Fibroblast of lung (primary cell): ENCODE results near the gene TCF12. TPM values are rescaled to one million over a fixed set of nuclear protein-coding genes. Genes with fewer than 3 reads are reported as not detected.

ENCODE experiments used
- DNase-seq, 2 donors: peaks; one replicate each; pipeline versions ENCODE4 v3.0.0 to v3.0.0-alpha.2; 2010; ENCODE audit warnings: low read depth in 2 of 2
- H2AFZ ChIP-seq: 2 replicates; pipeline ENCODE4 v1.5.1; 2012; ENCODE audit warnings: low read length, control low read depth, inconsistent platforms
- H3K27ac ChIP-seq: 2 replicates; pipeline ENCODE4 v1.5.1; 2011; ENCODE audit warnings: low read length, control low read depth; ENCODE audit not compliant: insufficient read depth
- H3K27me3 ChIP-seq: 2 replicates; pipeline ENCODE4 v1.5.1; 2011; ENCODE audit warnings: mild to moderate bottlenecking, low read length; ENCODE audit not compliant: control insufficient read depth, insufficient read depth
- H3K36me3 ChIP-seq: 2 replicates; pipeline ENCODE4 v1.5.1; 2011; ENCODE audit warnings: low read length; ENCODE audit not compliant: control insufficient read depth, insufficient read depth
- H3K4me1 ChIP-seq: 2 replicates; pipeline ENCODE4 v1.5.1; 2011; ENCODE audit warnings: low read length; ENCODE audit not compliant: control insufficient read depth, insufficient read depth; ENCODE audit errors: extremely low read depth
- H3K4me2 ChIP-seq: 2 replicates; pipeline ENCODE4 v1.5.1; 2011; ENCODE audit warnings: low read length, control low read depth; ENCODE audit not compliant: insufficient read depth; ENCODE audit errors: extremely low read depth
- H3K4me3 ChIP-seq, 4 experiments: fragments of 200-600 bp in 1 of 4; sonication (generic) in 1 of 4; replicated peaks in 1 of 4; 2 replicates each; pipeline ENCODE4 v1.5.1; 2011 to 2016; ENCODE audit warnings: low read length in 4 of 4, low read depth in 3 of 4, mild to moderate bottlenecking in 3 of 4, control low read depth in 2 of 4, inconsistent platforms in 1 of 4, mixed read lengths in 1 of 4; ENCODE audit not compliant: insufficient read depth in 1 of 4; ENCODE audit errors: control extremely low read depth in 1 of 4
- H3K79me2 ChIP-seq: 2 replicates; pipeline ENCODE4 v1.5.1; 2012; ENCODE audit warnings: mild to moderate bottlenecking, low read length, inconsistent platforms; ENCODE audit not compliant: control insufficient read depth, insufficient read depth
- H3K9ac ChIP-seq: 2 replicates; pipeline ENCODE4 v1.5.1; 2011; ENCODE audit warnings: mild to moderate bottlenecking, low read length, control low read depth; ENCODE audit not compliant: insufficient read depth
- H3K9me3 ChIP-seq: 2 replicates; pipeline ENCODE4 v1.5.1; 2012; ENCODE audit warnings: low read depth, low read length; ENCODE audit not compliant: control insufficient read depth, insufficient read depth
- H4K20me1 ChIP-seq: 2 replicates; pipeline ENCODE4 v1.5.1; 2011; ENCODE audit warnings: low read length; ENCODE audit not compliant: control insufficient read depth, insufficient read depth; ENCODE audit errors: extremely low read depth
- CTCF ChIP-seq, 2 donors: IDR thresholded peaks in 1 of 2; conservative IDR thresholded peaks in 1 of 2; 1 replicate in 1 of 2; 2 replicates in 1 of 2; pipeline ENCODE4 v1.5.1; 2011 to 2012; ENCODE audit warnings: low read length in 2 of 2, control low read depth in 1 of 2, inconsistent platforms in 1 of 2, low read depth in 1 of 2, mild to moderate bottlenecking in 1 of 2
- EZH2 ChIP-seq: IDR thresholded peaks from 2 replicates; pipeline ENCODE4 v1.5.1; 2012; ENCODE audit warnings: low read length, control low read depth, mild to moderate bottlenecking; ENCODE audit errors: missing control alignments
- polyA plus RNA-seq, 2 donors: library from polyadenylated mRNA; depleted of rRNA in 1 of 2; stranded (reverse) in 1 of 2; unstranded in 1 of 2; fragments of >200 nt; gene quantifications; 2 replicates each; pipeline ENCODE4 v1.2.1, GENCODE V29; 2011 to 2012; ENCODE audit warnings: missing spikeins in 1 of 2
- total RNA-seq: library from RNA; depleted of rRNA; stranded (reverse); fragments of >200 nt; gene quantifications from 2 replicates; pipeline ENCODE4 v1.2.1, GENCODE V29; 2014

TCF12 gene
- total and polyA plus RNA-seq, 2 donors (not counting 1 experiment from before 2014, with no cell fraction given), result 105 to 232 TPM

GRCh38 chr15:57245714-57246113, 327.3 kb downstream of the TCF12 start:
- no peaks in the 10 kb centered on the region for H3K9me3 ChIP-seq

GRCh38 chr15:57248074-57248473, 329.6 kb downstream of the TCF12 start:
- peaks cover 6% of the 10 kb centered on the region for H3K4me1 ChIP-seq
- H3K79me2 ChIP-seq, result no peaks in the 10 kb centered on the region
- H3K27me3 ChIP-seq, result no peaks in the 10 kb centered on the region
- no peak for DNase-seq
- peaks cover 10% of the 10 kb centered on the region for H3K36me3 ChIP-seq
- H3K4me3 ChIP-seq, result no peak overlapping the region
- no peaks in the 10 kb centered on the region for H4K20me1 ChIP-seq
- no peak overlapping the region for H3K27ac ChIP-seq
- H2AFZ ChIP-seq, result no peak overlapping the region
- no peak for TF ChIP-seq CTCF (conservative IDR thresholded peaks at IDR 0.05 in 1 of 2, IDR thresholded peaks at IDR 0.05 in 1 of 2; ENCODE audit: low read depth in 1 of 2, low read length in 2 of 2)
- TF ChIP-seq EZH2, result no peak
- H3K9me3 ChIP-seq, result no peaks in the 10 kb centered on the region
- no peak overlapping the region for H3K4me2 ChIP-seq
- no peak overlapping the region for H3K9ac ChIP-seq

More at GRCh38 chr15:57245714-57246113, 327.3 kb downstream of the TCF12 start:
- no peak for TF ChIP-seq CTCF (conservative IDR thresholded peaks at IDR 0.05 in 1 of 2, IDR thresholded peaks at IDR 0.05 in 1 of 2; ENCODE audit: low read depth in 1 of 2, low read length in 2 of 2)
- no peak for TF ChIP-seq EZH2
- Histone ChIP-seq H3K27me3 (no peaks in the 10 kb centered on the region), H3K36me3 (peaks cover 8% of the 10 kb centered on the region), H3K4me2 (no peak overlapping the region), H3K79me2 (no peaks in the 10 kb centered on the region), H4K20me1 (no peaks in the 10 kb centered on the region), H3K4me3 (no peak overlapping the region), H3K27ac (no peak overlapping the region), H3K4me1 (peaks cover 3% of the 10 kb centered on the region), H3K9ac (no peak overlapping the region), H2AFZ (no peak overlapping the region)
- DNase-seq, result no peak

GRCh38 chr15:57251308-57251707, 332.9 kb downstream of the TCF12 start:
- Histone ChIP-seq H3K9ac (no peak overlapping the region), H3K27ac (peak overlapping the region; percentile 6), H4K20me1 (no peaks in the 10 kb centered on the region), H3K4me1 (peaks cover 3% of the 10 kb centered on the region), H2AFZ (no peak overlapping the region), H3K9me3 (no peaks in the 10 kb centered on the region), H3K36me3 (peaks cover 6% of the 10 kb centered on the region), H3K27me3 (no peaks in the 10 kb centered on the region), H3K79me2 (peaks cover 2% of the 10 kb centered on the region), H3K4me3 (no peak overlapping the region), H3K4me2 (no peak overlapping the region)
- DNase-seq, result peak in 1 of 2 donors; percentile 48
- TF ChIP-seq CTCF (conservative IDR thresholded peaks at IDR 0.05 in 1 of 2, IDR thresholded peaks at IDR 0.05 in 1 of 2; ENCODE audit: low read depth in 1 of 2, low read length in 2 of 2) (no peak), EZH2 (no peak)
